Muscle of leg (tissue), 11 donors: Measurements from ENCODE around the gene IPO13. TPM values are rescaled to one million over a fixed set of nuclear protein-coding genes. Genes with fewer than 3 reads are reported as not detected.

Source experiments
- DNase-seq: peaks from one replicate; pipeline ENCODE4 v3.0.0; 2013
- H3K27ac ChIP-seq: one replicate; pipeline ENCODE4 v1.5.1; 2013; ENCODE audit warnings: mild to moderate bottlenecking, low read length, control low read depth
- H3K27me3 ChIP-seq: one replicate; pipeline ENCODE4 v1.6.1; 2013; ENCODE audit warnings: low read length; ENCODE audit not compliant: control insufficient read depth, insufficient read depth
- H3K36me3 ChIP-seq: one replicate; pipeline ENCODE4 v1.6.1; 2013; ENCODE audit warnings: low read length; ENCODE audit not compliant: control insufficient read depth, insufficient read depth
- H3K4me1 ChIP-seq: one replicate; pipeline ENCODE4 v1.6.1; 2013; ENCODE audit warnings: low read length; ENCODE audit not compliant: control insufficient read depth, insufficient read depth
- H3K4me3 ChIP-seq: one replicate; pipeline ENCODE4 v1.5.1; 2013; ENCODE audit warnings: low read length, control low read depth
- H3K9me3 ChIP-seq: replicated peaks from 2 replicates; pipeline ENCODE4 v1.6.1; 2013; ENCODE audit warnings: low read depth, low read length; ENCODE audit not compliant: control insufficient read depth
- WGBS: methylation state at CpG from one replicate; pipeline ENCODE4 v1.1.5; 2013; ENCODE audit warnings: missing lambda C conversion rate; ENCODE audit not compliant: insufficient coverage; 5-methylcytosine and 5-hydroxymethylcytosine counted together
- polyA plus RNA-seq, 8 donors: library from polyadenylated mRNA; unstranded; fragments of 120-200 nt; gene quantifications; one replicate each; pipeline versions ENCODE4 v1.2.1 to v1.2.3, GENCODE V29; 2013; ENCODE audit warnings: inconsistent platforms in 1 of 8, low replicate concordance in 1 of 8; ENCODE audit not compliant: insufficient read length in 8 of 8, insufficient read depth in 1 of 8
- total RNA-seq: library from RNA; stranded (reverse); fragments of 120-200 nt; gene quantifications from one replicate; pipeline ENCODE4 v1.2.4, GENCODE V29; 2013

Gene IPO13
- total and polyA plus RNA-seq, 9 donors: 15.6 to 28.7 (median 24.1) TPM

DNA sequence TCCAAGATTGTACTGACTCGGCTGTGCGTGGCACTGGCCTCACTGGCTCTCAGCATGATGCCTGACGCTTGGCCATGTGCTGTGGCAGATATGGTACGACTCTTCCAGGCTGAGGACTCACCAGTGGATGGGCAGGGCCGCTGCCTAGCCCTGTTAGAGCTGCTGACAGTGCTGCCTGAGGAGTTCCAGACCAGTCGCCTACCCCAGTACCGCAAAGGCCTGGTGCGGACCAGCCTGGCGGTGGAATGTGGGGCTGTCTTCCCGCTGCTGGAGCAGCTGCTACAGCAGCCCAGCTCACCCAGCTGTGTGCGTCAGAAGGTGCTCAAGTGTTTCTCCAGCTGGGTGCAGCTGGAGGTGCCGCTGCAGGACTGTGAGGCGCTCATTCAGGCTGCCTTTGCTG lies 2.9 kb downstream of the IPO13 start:
- no peaks in the 10 kb centered on the region for H3K9me3 ChIP-seq
- H3K4me1 ChIP-seq: peaks cover 39% of the 10 kb centered on the region
- no peak for DNase-seq
- H3K27ac ChIP-seq: peak overlapping the region; percentile 26
- no peaks in the 10 kb centered on the region for H3K27me3 ChIP-seq
- 80% methylated on average over 13 of the region's 13 CpGs for WGBS
- no peak overlapping the region for H3K4me3 ChIP-seq
- H3K36me3 ChIP-seq: peaks cover 23% of the 10 kb centered on the region

GRCh38 chr1:43951021-43951985 lies 4.6 kb downstream of the IPO13 start:
- no peaks in the 10 kb centered on the region for H3K9me3 ChIP-seq
- H3K27ac ChIP-seq: no peak overlapping the region
- no peak overlapping the region for H3K4me3 ChIP-seq
- no peak for DNase-seq
- WGBS: 90% methylated on average over 3 of the region's 4 CpGs
- H3K27me3 ChIP-seq: no peaks in the 10 kb centered on the region
- H3K36me3 ChIP-seq: peaks cover 33% of the 10 kb centered on the region
- peaks cover 31% of the 10 kb centered on the region for H3K4me1 ChIP-seq

DNA sequence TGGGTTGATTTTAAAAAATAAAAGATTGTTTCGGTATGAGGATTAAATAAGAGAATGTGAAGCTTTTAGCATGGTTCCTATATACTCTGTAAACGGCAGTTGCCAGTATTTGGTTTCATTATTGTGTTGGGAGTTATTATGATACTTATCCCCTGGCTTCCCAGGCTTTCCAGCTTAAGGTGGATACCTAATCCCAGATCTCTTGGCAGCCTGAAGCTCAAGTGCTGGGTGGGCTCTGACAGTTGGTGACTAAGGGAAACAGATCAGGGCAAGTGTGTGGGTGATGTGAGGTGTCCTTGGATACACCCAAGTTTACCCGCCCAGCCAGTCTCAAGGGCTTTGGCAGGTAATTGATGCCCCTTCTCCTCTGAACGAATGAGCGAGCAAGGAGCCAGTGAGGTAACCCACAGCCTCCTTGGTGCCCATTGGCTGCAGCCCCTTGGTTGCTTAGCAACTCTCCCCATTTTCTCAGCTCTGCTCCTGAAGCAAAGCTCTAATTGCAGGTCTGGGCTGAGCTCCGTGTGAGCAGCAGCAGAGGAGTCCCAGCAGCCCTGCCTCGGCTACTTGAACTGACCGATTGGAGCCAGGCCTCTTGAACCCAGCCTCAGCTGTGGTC lies 6.1 kb downstream of the IPO13 start:
- Histone ChIP-seq H3K9me3 (no peaks in the 10 kb centered on the region), H3K4me1 (peaks cover 23% of the 10 kb centered on the region), H3K36me3 (peaks cover 48% of the 10 kb centered on the region), H3K27me3 (no peaks in the 10 kb centered on the region), H3K27ac (no peak overlapping the region), H3K4me3 (no peak overlapping the region)
- whole genome bisulfite sequencing: 56% methylated on average over 5 of the region's 8 CpGs
- DNase-seq: no peak

DNA sequence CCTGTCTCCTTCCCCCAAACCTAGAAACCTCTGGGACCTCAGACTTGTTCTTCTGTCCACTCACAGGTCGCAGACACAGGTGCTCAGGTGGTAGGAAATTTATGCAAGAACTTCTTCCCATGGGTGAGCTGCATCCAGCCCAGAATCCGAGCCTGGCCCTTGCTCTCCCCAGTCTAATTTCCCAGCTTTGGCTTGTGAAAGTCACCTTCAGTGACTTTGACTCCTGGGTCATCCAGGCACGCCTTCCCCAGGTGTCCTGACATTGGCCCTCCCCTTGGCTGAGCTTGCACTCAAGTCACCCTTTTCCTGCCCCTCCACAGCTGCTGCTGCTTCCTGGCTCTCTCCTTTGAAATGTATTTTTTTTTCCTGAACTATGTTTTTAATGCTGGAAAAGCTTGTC lies 6.6 kb downstream of the IPO13 start:
- peaks cover 54% of the 10 kb centered on the region for H3K36me3 ChIP-seq
- H3K27me3 ChIP-seq: no peaks in the 10 kb centered on the region
- H3K27ac ChIP-seq: no peak overlapping the region
- no peak overlapping the region for H3K4me3 ChIP-seq
- no peaks in the 10 kb centered on the region for H3K9me3 ChIP-seq
- 58% methylated on average over 2 of the region's 3 CpGs for whole genome bisulfite sequencing
- no peak for DNase-seq
- H3K4me1 ChIP-seq: peaks cover 18% of the 10 kb centered on the region

DNA sequence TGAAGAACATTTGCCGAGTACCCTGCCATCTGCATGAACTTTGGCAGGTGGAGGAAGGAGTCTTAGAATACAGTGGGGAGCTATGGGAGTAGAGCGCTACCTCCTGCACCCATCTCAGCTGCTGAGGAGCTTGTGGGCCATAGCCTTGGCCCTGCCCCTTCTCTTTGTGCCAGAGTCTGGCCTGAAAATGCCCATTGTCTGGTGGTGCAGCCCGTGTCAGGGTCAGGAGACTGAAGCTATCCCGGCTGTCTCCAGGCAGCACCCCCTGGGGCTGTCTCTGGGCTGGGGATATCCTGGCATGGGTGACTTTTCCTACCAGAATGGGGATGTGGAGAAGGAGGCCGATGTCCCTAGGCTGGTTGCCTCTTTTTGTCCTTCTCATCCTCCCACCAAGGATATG lies 7.3 kb downstream of the IPO13 start:
- peaks cover 60% of the 10 kb centered on the region for H3K36me3 ChIP-seq
- no peak for DNase-seq

GRCh38 chr1:43956234-43956633 lies 9.5 kb downstream of the IPO13 start:
- DNase-seq: no peak
- WGBS: 88% methylated on average over 8 of the region's 8 CpGs
- H3K27ac ChIP-seq: no peak overlapping the region

More for the DNA sequence above, 7.3 kb downstream of the IPO13 start:
- H3K4me1 ChIP-seq: peaks cover 11% of the 10 kb centered on the region
- no peaks in the 10 kb centered on the region for H3K9me3 ChIP-seq
- 82% methylated on average over 3 of the region's 5 CpGs for WGBS
- H3K4me3 ChIP-seq: no peak overlapping the region
- no peak overlapping the region for H3K27ac ChIP-seq
- no peaks in the 10 kb centered on the region for H3K27me3 ChIP-seq

GRCh38 chr1:43957407-43958040 lies 10.8 kb downstream of the IPO13 start:
- 81% methylated on average over 7 of the region's 7 CpGs for WGBS
- no peak for DNase-seq

More at GRCh38 chr1:43956234-43956633, 9.5 kb downstream of the IPO13 start:
- no peaks in the 10 kb centered on the region for H3K9me3 ChIP-seq
- no peak overlapping the region for H3K4me3 ChIP-seq
- H3K36me3 ChIP-seq: peaks cover 66% of the 10 kb centered on the region
- H3K4me1 ChIP-seq: no peaks in the 10 kb centered on the region
- H3K27me3 ChIP-seq: no peaks in the 10 kb centered on the region

GRCh38 chr1:43958351-43959255 lies 11.9 kb downstream of the IPO13 start:
- Histone ChIP-seq H3K4me3 (no peak overlapping the region), H3K9me3 (no peaks in the 10 kb centered on the region), H3K36me3 (peaks cover 80% of the 10 kb centered on the region), H3K4me1 (no peaks in the 10 kb centered on the region), H3K27ac (no peak overlapping the region), H3K27me3 (no peaks in the 10 kb centered on the region)
- no CpG with 5 or more reads among the region's 9 CpGs for WGBS
- no peak for DNase-seq

More at GRCh38 chr1:43957407-43958040, 10.8 kb downstream of the IPO13 start:
- H3K36me3 ChIP-seq: peaks cover 76% of the 10 kb centered on the region
- no peaks in the 10 kb centered on the region for H3K27me3 ChIP-seq
- no peaks in the 10 kb centered on the region for H3K9me3 ChIP-seq
- H3K4me3 ChIP-seq: no peak overlapping the region
- no peak overlapping the region for H3K27ac ChIP-seq
- H3K4me1 ChIP-seq: no peaks in the 10 kb centered on the region

GRCh38 chr1:43960798-43961197 lies 14.0 kb downstream of the IPO13 start:
- no peak for DNase-seq
- Histone ChIP-seq H3K36me3 (peaks cover 88% of the 10 kb centered on the region), H3K9me3 (no peaks in the 10 kb centered on the region), H3K4me1 (no peaks in the 10 kb centered on the region), H3K27me3 (no peaks in the 10 kb centered on the region), H3K4me3 (no peak overlapping the region), H3K27ac (no peak overlapping the region)
- WGBS: 84% methylated on average over 4 of the region's 8 CpGs
